Kidney (tissue), 14 donors: Measurements from ENCODE around the gene PID1. TPM values are rescaled to one million over a fixed set of nuclear protein-coding genes. Genes with fewer than 3 reads are reported as not detected.

Source experiments
- DNase-seq, 5 donors: peaks; one replicate each; pipeline ENCODE4 v3.0.0-alpha.2; 2013 to 2020
- FAIRE-seq: peaks from 2 replicates; lab custom pipeline; 2012; peaks lifted over from hg19 to GRCh38; lab: Jason Lieb, UNC
- H3K27ac ChIP-seq, 2 donors: one replicate each; pipeline ENCODE4 v1.7.0; 2013; ENCODE audit warnings: low read depth in 2 of 2, low read length in 2 of 2, inconsistent platforms in 1 of 2
- H3K27me3 ChIP-seq: one replicate; pipeline ENCODE4 v1.7.1; 2013; ENCODE audit warnings: low read length, inconsistent platforms; ENCODE audit not compliant: control insufficient read depth, insufficient read depth
- H3K36me3 ChIP-seq, 3 donors: one replicate each; pipeline versions ENCODE4 v1.7.0 to v1.7.1; 2013; ENCODE audit warnings: low read length in 3 of 3, control low read depth in 1 of 3, inconsistent platforms in 1 of 3; ENCODE audit not compliant: insufficient read depth in 3 of 3, control insufficient read depth in 2 of 3
- H3K4me1 ChIP-seq, 3 donors: one replicate each; pipeline versions ENCODE4 v1.7.0 to v1.7.1; 2013; ENCODE audit warnings: low read length in 3 of 3, inconsistent platforms in 1 of 3, low read depth in 1 of 3; ENCODE audit not compliant: control insufficient read depth in 2 of 3, insufficient read depth in 2 of 3
- H3K4me3 ChIP-seq, 3 donors: one replicate each; pipeline versions ENCODE4 v1.7.0 to v1.8.1; 2013; ENCODE audit warnings: low read length in 3 of 3, control low read depth in 1 of 3, inconsistent platforms in 1 of 3
- H3K9ac ChIP-seq, 3 donors: one replicate each; pipeline versions ENCODE4 v1.7.0 to v1.7.1; 2013; ENCODE audit warnings: low read length in 3 of 3, control low read depth in 1 of 3, inconsistent platforms in 1 of 3
- H3K9me3 ChIP-seq, 3 donors: one replicate each; pipeline versions ENCODE4 v1.7.0 to v1.7.1; 2013; ENCODE audit warnings: low read length in 3 of 3, control low read depth in 1 of 3, inconsistent platforms in 1 of 3; ENCODE audit not compliant: control insufficient read depth in 2 of 3, insufficient read depth in 1 of 3
- CTCF ChIP-seq: IDR thresholded peaks from 3 replicates; pipeline ENCODE4 v1.5.1; 2012; ENCODE audit warnings: mild to moderate bottlenecking, moderate library complexity, borderline replicate concordance; ENCODE audit not compliant: insufficient read depth; ENCODE audit errors: extremely low read depth
- intact Hi-C: fragments of 100-400 bp; cut with DNase I; formaldehyde crosslinking; loops from one replicate; pipeline ENCODE4 v1.11.1; 2022
- polyA plus RNA-seq: library from polyadenylated mRNA; stranded (reverse); fragments of 350-450 nt; fragmentation: Illumina TruSeq; extraction: RNeasy Lipid Tissue Mini Kit (QIAGEN cat#74804); gene quantifications from one replicate; pipeline ENCODE4 v1.2.3, GENCODE V29; 2014; ENCODE audit warnings: low read depth, low replicate concordance; ENCODE audit not compliant: insufficient read depth
- total RNA-seq: library from RNA; stranded (reverse); fragmentation: NEBNext Ultra II Directional; extraction: Animal tissue kit (Norgen Biotek cat#: 25700); gene quantifications from one replicate; pipeline ENCODE4 v1.2.1, GENCODE V29; 2021
- donor health status: control.
- donor health status: control.
- donor health status: control.
- donor health status: control.
- donor health status: control.
- donor health status: DM: yes; HTN: yes; CAD: no.
- donor health status: Normal renal cell carcinoma (clear cell type).

The PID1 gene
- total and polyA plus RNA-seq, 2 donors from 2014 or later: 2.1 to 9.4 TPM

- Histone ChIP-seq H3K36me3 (no peaks in the 10 kb centered on the region), H3K9ac (no peak overlapping the region), H3K9me3 (no peaks in the 10 kb centered on the region), H3K4me3 (no peak overlapping the region), H3K27ac (no peak overlapping the region), H3K27me3 (no peaks in the 10 kb centered on the region), H3K4me1 (no peaks in the 10 kb centered on the region)
- TF ChIP-seq CTCF: no peak
- intact Hi-C loops: no loop called here
- FAIRE-seq (no peak), DNase-seq (no peak)
Observed at GRCh38 chr2:229287823-229288222, 16.7 kb upstream of the PID1 start.

GRCh38 chr2:229282758-229283546 is 11.9 kb upstream of the PID1 start:
- Histone ChIP-seq H3K9ac (no peak overlapping the region), H3K27me3 (no peaks in the 10 kb centered on the region), H3K9me3 (no peaks in the 10 kb centered on the region), H3K27ac (no peak overlapping the region), H3K36me3 (no peaks in the 10 kb centered on the region), H3K4me3 (no peak overlapping the region), H3K4me1 (no peaks in the 10 kb centered on the region)
- no peak for DNase-seq
- FAIRE-seq: peak; percentile 50
- intact Hi-C loops: no loop called here
- TF ChIP-seq CTCF: no peak

GRCh38 chr2:229279516-229279915 is 8.4 kb upstream of the PID1 start:
- Histone ChIP-seq H3K9me3 (no peaks in the 10 kb centered on the region), H3K36me3 (no peaks in the 10 kb centered on the region), H3K4me3 (no peak overlapping the region), H3K27ac (no peak overlapping the region), H3K4me1 (no peaks in the 10 kb centered on the region), H3K27me3 (no peaks in the 10 kb centered on the region), H3K9ac (no peak overlapping the region)
- intact Hi-C loops: no loop called here
- TF ChIP-seq CTCF: no peak
- DNase-seq (no peak), FAIRE-seq (no peak)

GRCh38 chr2:229275506-229275905 is 4.4 kb upstream of the PID1 start:
- Histone ChIP-seq H3K27ac (no peak overlapping the region), H3K9ac (no peak overlapping the region), H3K4me3 (no peak overlapping the region), H3K36me3 (no peaks in the 10 kb centered on the region), H3K9me3 (no peaks in the 10 kb centered on the region), H3K4me1 (no peaks in the 10 kb centered on the region), H3K27me3 (no peaks in the 10 kb centered on the region)
- FAIRE-seq (no peak), DNase-seq (no peak)
- TF ChIP-seq CTCF: no peak
- intact Hi-C loops: no loop called here
